Tongue (tissue), 2 donors: ENCODE results near the gene GLIS1. TPM values are rescaled to one million over a fixed set of nuclear protein-coding genes. Genes with fewer than 3 reads are reported as not detected.
"Not testable (repeated sequence)": the region's sequence is repeated elsewhere in the genome, so short reads cannot be mapped to it uniquely, and the experiment has no call there.

Experiments used
- DNase-seq: peaks from one replicate; pipeline ENCODE4 v3.0.0-alpha.2; 2015
- total RNA-seq: library from RNA; depleted of rRNA; stranded (reverse); fragments of >200 nt; gene quantifications from one replicate; pipeline ENCODE4 v1.2.3, GENCODE V29; 2014

Gene GLIS1
- total RNA-seq, 1 donor from 2014 or later = 0.21 TPM

GRCh38 chr1:53560581-53561502 lies 178.1 kb downstream of the GLIS1 start:
- DNase-seq = no peak

GRCh38 chr1:53559854-53560580 lies 178.9 kb downstream of the GLIS1 start:
- DNase-seq = no peak

GRCh38 chr1:53559391-53559815 lies 179.6 kb downstream of the GLIS1 start:
- DNase-seq = no peak

GRCh38 chr1:53558739-53559315 lies 180.1 kb downstream of the GLIS1 start:
- DNase-seq = no peak

- no peak for DNase-seq
Measured at GRCh38 chr1:53557830-53558738, 180.9 kb downstream of the GLIS1 start.

GRCh38 chr1:53557369-53557768 lies 181.6 kb downstream of the GLIS1 start:
- no peak for DNase-seq

GRCh38 chr1:53556657-53557227 lies 182.2 kb downstream of the GLIS1 start:
- no peak for DNase-seq

GRCh38 chr1:53555620-53556326 lies 183.2 kb downstream of the GLIS1 start:
- DNase-seq = not testable (repeated sequence)

- DNase-seq = no peak
Measured at GRCh38 chr1:53554592-53555305, 184.2 kb downstream of the GLIS1 start.

- no peak for DNase-seq
Measured at GRCh38 chr1:53553734-53554509, 185.0 kb downstream of the GLIS1 start.

GRCh38 chr1:53552981-53553733 lies 185.8 kb downstream of the GLIS1 start:
- DNase-seq = no peak

GRCh38 chr1:53552146-53552861 lies 186.7 kb downstream of the GLIS1 start:
- DNase-seq = no peak

- DNase-seq = no peak
Measured at GRCh38 chr1:53551428-53551995, 187.5 kb downstream of the GLIS1 start.

- DNase-seq = no peak
Measured at GRCh38 chr1:53550201-53550741, 188.7 kb downstream of the GLIS1 start.

GRCh38 chr1:53549781-53550180 lies 189.2 kb downstream of the GLIS1 start:
- DNase-seq = no peak

GRCh38 chr1:53549287-53549686 lies 189.7 kb downstream of the GLIS1 start:
- no peak for DNase-seq

GRCh38 chr1:53548031-53548491 lies 190.9 kb downstream of the GLIS1 start:
- DNase-seq = no peak
